Thyroid gland (tissue), 4 donors: ENCODE data around the gene CHST11. TPM values are rescaled to one million over a fixed set of nuclear protein-coding genes. Genes with fewer than 3 reads are reported as not detected.

Source experiments
- DNase-seq, 2 donors: peaks; one replicate each; pipeline ENCODE4 v3.0.0-alpha.2; 2019
- H3K27ac ChIP-seq, 3 donors: fragments of 200-600 bp; sonication (generic); 1 replicate in 2 of 3; 2 replicates in 1 of 3; pipeline ENCODE4 v1.5.1; 2016 to 2019; ENCODE audit warnings: mild to moderate bottlenecking in 1 of 3, moderate library complexity in 1 of 3
- H3K27me3 ChIP-seq: fragments of 200-600 bp; sonication (generic); one replicate; pipeline ENCODE4 v1.5.1; 2019
- H3K36me3 ChIP-seq, 2 donors: fragments of 200-600 bp; sonication (generic); one replicate each; pipeline ENCODE4 v1.5.1; 2016 to 2019
- H3K4me1 ChIP-seq, 2 donors: fragments of 200-600 bp; sonication (generic); one replicate each; pipeline ENCODE4 v1.5.1; 2017 to 2019
- H3K4me3 ChIP-seq, 3 donors: fragments of 200-600 bp; sonication (generic); replicated peaks in 1 of 3; 1 replicate in 2 of 3; 2 replicates in 1 of 3; pipeline ENCODE4 v1.5.1; 2016; ENCODE audit warnings: mild to moderate bottlenecking in 1 of 3
- H3K9me3 ChIP-seq: fragments of 200-600 bp; sonication (generic); one replicate; pipeline ENCODE4 v1.5.1; 2017
- POLR2A ChIP-seq, 2 donors: fragments of 450-650 bp; IDR thresholded peaks; one replicate each; pipeline ENCODE4 v1.6.1; 2017; ENCODE audit warnings: antibody characterized with exemption in 2 of 2, mild to moderate bottlenecking in 2 of 2, moderate library complexity in 1 of 2
- WGBS, 2 donors: methylation state at CpG; one replicate each; pipeline ENCODE4 v1.1.5; 2017; 5-methylcytosine and 5-hydroxymethylcytosine counted together
- intact Hi-C: fragments of 100-400 bp; cut with DNase I; formaldehyde crosslinking; loops from one replicate; pipeline ENCODE4 v1.15.1; 2023
- total RNA-seq, 4 donors: library from RNA; depleted of rRNA; stranded (reverse); fragments of >200 nt; gene quantifications; one replicate each; pipeline ENCODE4 v1.2.3, GENCODE V29; 2016
- TF ChIP-seq, protein P1 (sequence below), 6 experiments: fragments of 200-600 bp in 3 of 6; fragments of 450-650 bp in 3 of 6; sonication (generic) in 3 of 6; IDR thresholded peaks; one replicate each; pipeline ENCODE4 v1.5.1; 2016 to 2019; ENCODE audit warnings: antibody characterized with exemption in 6 of 6, mild to moderate bottlenecking in 2 of 6, inconsistent platforms in 1 of 6, moderate library complexity in 1 of 6

Gene CHST11
- total RNA-seq, 4 donors from 2014 or later = 6.9 to 11.6 (median 8.0) TPM

DNA sequence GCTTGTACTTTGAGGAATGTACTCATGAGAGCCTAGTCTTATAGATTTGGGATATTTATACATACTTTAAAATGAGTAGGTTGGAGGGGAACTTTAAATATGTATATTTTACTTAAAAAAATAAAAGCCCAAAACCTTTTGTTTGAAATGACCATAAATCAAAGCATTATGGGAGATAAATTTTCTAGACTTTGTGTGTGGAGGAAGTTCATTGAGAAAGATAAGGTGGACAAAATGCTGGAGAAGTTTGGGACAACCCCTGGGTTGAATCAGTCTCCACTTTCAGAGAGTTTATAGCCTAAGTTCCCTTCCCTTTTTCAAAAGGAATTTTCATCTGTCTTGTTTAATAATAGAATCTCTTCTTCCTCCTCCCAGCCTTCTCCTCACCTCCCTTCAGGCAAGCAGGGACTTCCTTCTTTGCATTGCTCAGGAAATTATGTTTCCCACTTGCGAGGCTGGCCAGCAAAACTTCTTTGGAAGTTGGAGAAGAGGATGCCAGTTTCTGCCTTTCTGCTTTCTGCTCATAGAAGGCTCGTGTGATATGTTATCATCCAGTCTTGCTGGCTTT lies 54.2 kb downstream of the CHST11 start:
- Histone ChIP-seq H3K36me3 (no peaks in the 10 kb centered on the region), H3K9me3 (no peaks in the 10 kb centered on the region), H3K4me1 (peaks cover 15 to 27% of the 10 kb centered on the region in 2 donors), H3K4me3 (no peak overlapping the region), H3K27me3 (no peaks in the 10 kb centered on the region), H3K27ac (no peak overlapping the region)
- WGBS, 2 donors = 82 to 83% methylated on average over 2 of the region's 2 CpGs
- TF ChIP-seq, protein P1, sequence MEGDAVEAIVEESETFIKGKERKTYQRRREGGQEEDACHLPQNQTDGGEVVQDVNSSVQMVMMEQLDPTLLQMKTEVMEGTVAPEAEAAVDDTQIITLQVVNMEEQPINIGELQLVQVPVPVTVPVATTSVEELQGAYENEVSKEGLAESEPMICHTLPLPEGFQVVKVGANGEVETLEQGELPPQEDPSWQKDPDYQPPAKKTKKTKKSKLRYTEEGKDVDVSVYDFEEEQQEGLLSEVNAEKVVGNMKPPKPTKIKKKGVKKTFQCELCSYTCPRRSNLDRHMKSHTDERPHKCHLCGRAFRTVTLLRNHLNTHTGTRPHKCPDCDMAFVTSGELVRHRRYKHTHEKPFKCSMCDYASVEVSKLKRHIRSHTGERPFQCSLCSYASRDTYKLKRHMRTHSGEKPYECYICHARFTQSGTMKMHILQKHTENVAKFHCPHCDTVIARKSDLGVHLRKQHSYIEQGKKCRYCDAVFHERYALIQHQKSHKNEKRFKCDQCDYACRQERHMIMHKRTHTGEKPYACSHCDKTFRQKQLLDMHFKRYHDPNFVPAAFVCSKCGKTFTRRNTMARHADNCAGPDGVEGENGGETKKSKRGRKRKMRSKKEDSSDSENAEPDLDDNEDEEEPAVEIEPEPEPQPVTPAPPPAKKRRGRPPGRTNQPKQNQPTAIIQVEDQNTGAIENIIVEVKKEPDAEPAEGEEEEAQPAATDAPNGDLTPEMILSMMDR (IDR thresholded peaks at IDR 0.05) = no peak
- TF ChIP-seq POLR2A (IDR thresholded peaks at IDR 0.05) = no peak
- intact Hi-C loops = no loop called here
- DNase-seq = no peak

DNA sequence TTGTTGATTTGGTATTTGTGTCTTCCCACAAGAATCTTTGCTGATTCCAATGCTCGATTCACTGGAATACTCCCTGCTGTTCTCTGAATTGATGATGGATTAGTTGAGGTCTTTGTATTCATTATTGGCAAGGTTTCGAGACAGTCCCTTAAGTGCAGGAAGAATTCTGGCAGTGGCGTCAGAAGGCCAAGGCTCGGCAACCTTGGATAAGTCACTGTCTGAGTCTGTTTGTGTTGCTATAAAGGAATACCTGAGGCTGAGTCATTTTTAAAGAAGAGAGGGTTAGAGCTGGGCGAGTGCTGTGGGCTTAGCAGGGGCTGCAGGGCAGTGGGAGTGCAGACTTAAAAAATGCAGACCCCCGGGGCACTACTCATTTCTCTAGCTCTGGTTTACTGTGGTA lies 56.9 kb downstream of the CHST11 start:
- Histone ChIP-seq H3K27ac (no peak overlapping the region), H3K27me3 (no peaks in the 10 kb centered on the region), H3K9me3 (no peaks in the 10 kb centered on the region), H3K4me3 (no peak overlapping the region), H3K36me3 (no peaks in the 10 kb centered on the region), H3K4me1 (peaks cover 8 to 14% of the 10 kb centered on the region in 2 donors)
- WGBS, 2 donors = 91 to 93% methylated on average over 6 of the region's 6 CpGs
- TF ChIP-seq POLR2A (IDR thresholded peaks at IDR 0.05) = no peak
- TF ChIP-seq, protein P1 (IDR thresholded peaks at IDR 0.05) = no peak
- intact Hi-C loops = no loop called here
- DNase-seq = no peak

DNA sequence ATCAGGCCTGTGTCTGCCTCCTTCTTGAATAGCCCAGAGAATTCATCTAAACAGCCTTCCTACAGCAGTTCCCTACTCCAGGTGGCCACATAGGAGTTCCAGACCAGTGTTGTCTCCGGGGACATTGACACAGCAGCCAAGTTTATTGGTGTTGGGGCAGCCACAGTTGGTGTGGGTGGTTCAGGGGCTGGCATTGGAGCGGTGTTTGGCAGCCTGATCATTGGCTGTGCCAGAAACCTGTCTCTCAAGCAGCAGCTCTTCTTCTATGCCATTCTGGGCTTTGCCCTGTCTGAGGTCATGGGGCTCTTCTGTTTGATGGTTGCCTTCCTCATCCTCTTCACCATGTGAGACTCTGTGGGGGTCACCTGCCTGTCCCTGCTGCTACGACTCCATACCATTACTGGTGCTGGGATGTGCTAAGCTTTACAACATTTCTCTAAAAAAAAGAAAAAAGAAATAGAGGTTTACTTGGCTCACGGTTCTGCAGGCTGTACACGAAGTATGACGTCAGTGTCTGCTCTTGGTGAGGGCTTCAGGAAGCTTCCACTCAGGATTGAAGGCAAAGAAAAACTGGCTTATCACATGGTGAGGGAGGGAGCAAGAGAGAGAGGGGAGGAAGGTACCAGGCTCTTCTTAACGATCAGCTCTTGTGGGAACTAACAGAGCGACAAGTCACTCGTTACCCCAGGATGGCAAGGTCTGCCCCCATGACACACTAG lies 57.5 kb downstream of the CHST11 start:
- H3K36me3 ChIP-seq = no peaks in the 10 kb centered on the region
- WGBS, 2 donors = 96% methylated on average over 9 of the region's 9 CpGs
- DNase-seq = no peak
- no peak for TF ChIP-seq POLR2A (IDR thresholded peaks at IDR 0.05)
- TF ChIP-seq, protein P1 (IDR thresholded peaks at IDR 0.05) = no peak
- H3K4me3 ChIP-seq = no peak overlapping the region
- no peak overlapping the region for H3K27ac ChIP-seq
- no peaks in the 10 kb centered on the region for H3K27me3 ChIP-seq
- H3K4me1 ChIP-seq = peaks cover 8 to 14% of the 10 kb centered on the region in 2 donors
- intact Hi-C loops = no loop called here
- no peaks in the 10 kb centered on the region for H3K9me3 ChIP-seq

DNA sequence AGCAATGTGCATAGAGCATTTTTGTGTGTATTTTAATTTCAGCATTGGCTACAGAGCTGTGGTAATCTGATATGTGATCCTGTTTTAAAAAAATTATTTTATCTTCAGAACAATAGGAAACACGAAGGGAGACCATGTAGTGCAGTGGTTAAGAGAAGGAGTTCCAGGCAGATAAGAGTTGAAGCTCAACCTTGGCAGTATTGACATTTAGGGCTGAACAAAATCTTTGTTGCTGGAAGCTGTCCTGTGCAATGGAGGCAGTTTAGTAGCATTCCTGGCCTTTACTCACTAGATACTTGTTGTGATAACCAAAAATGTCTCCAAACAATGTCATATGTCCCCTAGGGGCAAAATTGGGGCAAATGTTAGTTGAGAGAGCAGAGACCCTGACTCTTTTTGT lies 59.2 kb downstream of the CHST11 start:
- no peak for DNase-seq
- TF ChIP-seq POLR2A (IDR thresholded peaks at IDR 0.05) = no peak
- TF ChIP-seq, protein P1 (IDR thresholded peaks at IDR 0.05) = no peak
- Histone ChIP-seq H3K4me3 (no peak overlapping the region), H3K27me3 (no peaks in the 10 kb centered on the region), H3K36me3 (no peaks in the 10 kb centered on the region), H3K9me3 (no peaks in the 10 kb centered on the region), H3K27ac (no peak overlapping the region), H3K4me1 (peaks cover 0 to 14% of the 10 kb centered on the region in 2 donors)
- WGBS, 2 donors = 71% methylated on average over 1 of the region's 1 CpG
- intact Hi-C loops = no loop called here

DNA sequence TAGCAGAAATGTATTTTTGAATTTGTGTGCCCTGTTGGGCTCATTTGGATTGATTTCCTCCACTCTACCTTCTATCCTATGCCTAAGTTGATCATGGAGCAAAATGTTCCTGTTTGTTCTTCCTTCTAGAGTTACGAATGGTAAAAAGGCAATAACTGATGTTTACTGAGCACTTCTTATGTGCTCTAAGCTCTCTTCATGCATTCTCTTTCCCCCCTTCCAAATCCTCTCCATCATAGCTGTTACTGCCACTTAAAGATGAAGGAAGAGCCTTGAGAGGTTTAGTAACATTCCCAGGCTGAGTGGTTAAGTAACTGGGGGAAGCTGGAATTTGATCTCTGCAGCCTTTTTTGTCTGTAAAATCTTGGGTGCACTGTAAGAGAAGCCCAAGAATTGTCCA lies 60.1 kb downstream of the CHST11 start:
- no peak for DNase-seq
- intact Hi-C loops = no loop called here
- TF ChIP-seq POLR2A (IDR thresholded peaks at IDR 0.05) = no peak
- no peaks in the 10 kb centered on the region for H3K9me3 ChIP-seq
- peaks cover 0 to 14% of the 10 kb centered on the region in 2 donors for H3K4me1 ChIP-seq
- no peak overlapping the region for H3K4me3 ChIP-seq
- no peaks in the 10 kb centered on the region for H3K36me3 ChIP-seq
- no peak overlapping the region for H3K27ac ChIP-seq
- 79 to 84% methylated on average over 1 of the region's 1 CpG for WGBS, 2 donors
- no peaks in the 10 kb centered on the region for H3K27me3 ChIP-seq
